ENCODE measurements around the gene HEXA.

HEXA gene

DNA sequence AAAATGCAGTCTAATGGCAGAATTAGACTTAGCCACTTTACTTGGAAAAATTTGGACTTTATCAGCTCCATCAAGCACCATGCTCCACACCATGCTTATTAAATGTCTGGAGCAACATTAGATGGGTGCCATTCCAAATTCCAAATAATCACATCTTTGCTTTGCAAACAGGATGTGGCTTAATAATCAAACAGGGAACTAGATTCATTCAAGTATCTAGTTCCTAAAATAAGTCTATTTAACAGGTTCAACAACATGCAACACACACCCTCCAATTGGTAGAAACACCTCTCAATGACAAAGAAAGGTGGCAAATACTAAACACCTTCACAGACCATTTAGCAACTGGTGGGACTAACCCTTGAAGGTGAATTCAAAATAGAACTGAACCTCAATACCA, 3.5 kb downstream of the HEXA start:
- H4K91ac ChIP-seq (ENCODE audit: low read depth, low read length, poor library complexity): no peak overlapping the region
- peaks cover 2 to 18% of the 10 kb centered on the region in 2 donors for H3K36me3 ChIP-seq (replicated peaks in 1 of 2; ENCODE audit: control insufficient read depth in 2 of 2, insufficient read depth in 2 of 2, low read length in 2 of 2)
- no peak overlapping the region for H4K8ac ChIP-seq (ENCODE audit: low read depth, low read length)
- no peak overlapping the region for H3K14ac ChIP-seq (ENCODE audit: low read length)
- DNase-seq (ENCODE audit: low spot score): no peak
- H3K79me1 ChIP-seq (ENCODE audit: low read depth, low read length): peaks cover 5% of the 10 kb centered on the region
- no peak overlapping the region for H2AK5ac ChIP-seq (ENCODE audit: low read depth, low read length)
- H3K4ac ChIP-seq (ENCODE audit: low read length): no peak overlapping the region
- no peak overlapping the region for H2AFZ ChIP-seq (ENCODE audit: low read length)
- H3K23ac ChIP-seq (ENCODE audit: low read depth, low read length, poor library complexity): no peak overlapping the region
- H3K9me3 ChIP-seq (replicated peaks in 1 of 2; ENCODE audit: control insufficient read depth in 2 of 2, insufficient read depth in 1 of 2, low read depth in 1 of 2, low read length in 2 of 2): no peaks in the 10 kb centered on the region
- no peaks in the 10 kb centered on the region for H3K27me3 ChIP-seq (ENCODE audit: control insufficient read depth in 3 of 3, insufficient read depth in 3 of 3, low read depth in 1 of 3, low read length in 3 of 3)
- no peak overlapping the region for H3K27ac ChIP-seq (replicated peaks; ENCODE audit: low read length)
- no peak overlapping the region for H3K9ac ChIP-seq (ENCODE audit: low read depth, low read length, poor library complexity)
- no peak overlapping the region for H2BK5ac ChIP-seq (ENCODE audit: low read length)
- no peak overlapping the region for H2BK120ac ChIP-seq (ENCODE audit: low read depth, low read length)
- no peak overlapping the region for H3K18ac ChIP-seq (ENCODE audit: low read length)
- H3K4me2 ChIP-seq (ENCODE audit: insufficient read depth, low read length, poor library complexity, severe bottlenecking): no peak overlapping the region
- no peak overlapping the region for H3K4me3 ChIP-seq (ENCODE audit: low read length in 2 of 2)
- no peak overlapping the region for H2BK15ac ChIP-seq (ENCODE audit: low read length)
- H3K4me1 ChIP-seq (ENCODE audit: control insufficient read depth in 2 of 2, insufficient read depth in 1 of 2, low read depth in 1 of 2, low read length in 2 of 2): peaks cover 6 to 8% of the 10 kb centered on the region in 2 donors
- H2BK12ac ChIP-seq (ENCODE audit: low read length): no peak overlapping the region

DNA sequence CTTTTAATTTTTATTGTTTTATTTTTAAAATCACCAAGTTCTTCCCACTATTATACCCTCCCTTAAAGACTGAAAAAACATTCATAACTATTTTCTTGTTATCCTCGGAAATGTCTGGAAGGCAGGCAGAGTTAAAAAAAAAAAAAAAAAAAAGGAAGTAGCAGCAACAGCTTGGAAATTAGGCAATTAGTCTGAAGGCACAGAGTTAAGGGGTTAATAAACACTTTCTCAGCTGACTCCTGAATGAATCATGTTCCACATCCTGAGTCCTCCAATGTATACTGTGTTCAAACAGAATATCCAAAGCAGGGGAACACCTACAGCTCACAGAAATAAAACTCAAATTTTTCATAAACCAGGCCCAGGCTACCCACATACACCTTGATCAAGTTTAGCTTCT, 5.8 kb downstream of the HEXA start:
- H2BK15ac ChIP-seq (ENCODE audit: low read length): no peak overlapping the region
- no peak overlapping the region for H3K4me2 ChIP-seq (ENCODE audit: insufficient read depth, low read length, poor library complexity, severe bottlenecking)
- peaks cover 2 to 18% of the 10 kb centered on the region in 2 donors for H3K36me3 ChIP-seq (replicated peaks in 1 of 2; ENCODE audit: control insufficient read depth in 2 of 2, insufficient read depth in 2 of 2, low read length in 2 of 2)
- H2BK5ac ChIP-seq (ENCODE audit: low read length): no peak overlapping the region
- no CpG with 5 or more reads among the region's 1 CpG for WGBS, 2 donors (ENCODE audit: extremely low coverage in 2 of 2, insufficient read length in 2 of 2, insufficient replicate concordance in 1 of 2)
- peaks cover 2 to 3% of the 10 kb centered on the region in 2 donors for H3K4me1 ChIP-seq (ENCODE audit: control insufficient read depth in 2 of 2, insufficient read depth in 1 of 2, low read depth in 1 of 2, low read length in 2 of 2)
- H3K14ac ChIP-seq (ENCODE audit: low read length): no peak overlapping the region
- H3K9me3 ChIP-seq (replicated peaks in 1 of 2; ENCODE audit: control insufficient read depth in 2 of 2, insufficient read depth in 1 of 2, low read depth in 1 of 2, low read length in 2 of 2): no peaks in the 10 kb centered on the region
- H3K27me3 ChIP-seq (ENCODE audit: control insufficient read depth in 3 of 3, insufficient read depth in 3 of 3, low read depth in 1 of 3, low read length in 3 of 3): no peaks in the 10 kb centered on the region
- no peak overlapping the region for H3K23ac ChIP-seq (ENCODE audit: low read depth, low read length, poor library complexity)
- no peak for DNase-seq (ENCODE audit: low spot score)
- no peak overlapping the region for H3K18ac ChIP-seq (ENCODE audit: low read length)
- no peak overlapping the region for H2AK5ac ChIP-seq (ENCODE audit: low read depth, low read length)
- peaks cover 2% of the 10 kb centered on the region for H3K79me1 ChIP-seq (ENCODE audit: low read depth, low read length)
- H3K4ac ChIP-seq (ENCODE audit: low read length): no peak overlapping the region
- H3K27ac ChIP-seq (replicated peaks; ENCODE audit: low read length): no peak overlapping the region
- H2AFZ ChIP-seq (ENCODE audit: low read length): no peak overlapping the region
- H2BK12ac ChIP-seq (ENCODE audit: low read length): no peak overlapping the region
- H3K4me3 ChIP-seq (ENCODE audit: low read length in 2 of 2): no peak overlapping the region
- H2BK120ac ChIP-seq (ENCODE audit: low read depth, low read length): no peak overlapping the region
- H4K91ac ChIP-seq (ENCODE audit: low read depth, low read length, poor library complexity): no peak overlapping the region
- H4K8ac ChIP-seq (ENCODE audit: low read depth, low read length): no peak overlapping the region
- H3K9ac ChIP-seq (ENCODE audit: low read depth, low read length, poor library complexity): no peak overlapping the region

GRCh38 chr15:72368899-72369298, 6.9 kb downstream of the HEXA start:
- no CpG with 5 or more reads among the region's 2 CpGs for WGBS, 2 donors (ENCODE audit: extremely low coverage in 2 of 2, insufficient read length in 2 of 2, insufficient replicate concordance in 1 of 2)
- Histone ChIP-seq H2BK15ac (ENCODE audit: low read length) (no peak overlapping the region), H4K91ac (ENCODE audit: low read depth, low read length, poor library complexity) (no peak overlapping the region), H3K4me1 (ENCODE audit: control insufficient read depth in 2 of 2, insufficient read depth in 1 of 2, low read depth in 1 of 2, low read length in 2 of 2) (no peaks in the 10 kb centered on the region), H4K8ac (ENCODE audit: low read depth, low read length) (no peak overlapping the region), H3K27me3 (ENCODE audit: control insufficient read depth in 3 of 3, insufficient read depth in 3 of 3, low read depth in 1 of 3, low read length in 3 of 3) (no peaks in the 10 kb centered on the region), H3K9ac (ENCODE audit: low read depth, low read length, poor library complexity) (no peak overlapping the region), H2BK120ac (ENCODE audit: low read depth, low read length) (no peak overlapping the region), H3K23ac (ENCODE audit: low read depth, low read length, poor library complexity) (no peak overlapping the region), H3K79me1 (ENCODE audit: low read depth, low read length) (no peaks in the 10 kb centered on the region), H3K14ac (ENCODE audit: low read length) (no peak overlapping the region), H3K36me3 (replicated peaks in 1 of 2; ENCODE audit: control insufficient read depth in 2 of 2, insufficient read depth in 2 of 2, low read length in 2 of 2) (peaks cover 2 to 18% of the 10 kb centered on the region in 2 donors), H3K4me3 (ENCODE audit: low read length in 2 of 2) (no peak overlapping the region), H2BK12ac (ENCODE audit: low read length) (no peak overlapping the region), H2AFZ (ENCODE audit: low read length) (no peak overlapping the region), H2BK5ac (ENCODE audit: low read length) (no peak overlapping the region), H2AK5ac (ENCODE audit: low read depth, low read length) (no peak overlapping the region), H3K4ac (ENCODE audit: low read length) (no peak overlapping the region), H3K4me2 (ENCODE audit: insufficient read depth, low read length, poor library complexity, severe bottlenecking) (no peak overlapping the region), H3K18ac (ENCODE audit: low read length) (no peak overlapping the region), H3K27ac (replicated peaks; ENCODE audit: low read length) (no peak overlapping the region), H3K9me3 (replicated peaks in 1 of 2; ENCODE audit: control insufficient read depth in 2 of 2, insufficient read depth in 1 of 2, low read depth in 1 of 2, low read length in 2 of 2) (no peaks in the 10 kb centered on the region)
- no peak for DNase-seq (ENCODE audit: low spot score)

- H2BK5ac ChIP-seq (ENCODE audit: low read length): no peak overlapping the region
- H2AFZ ChIP-seq (ENCODE audit: low read length): no peak overlapping the region
- no peak for DNase-seq (ENCODE audit: low spot score)
- no peak overlapping the region for H4K8ac ChIP-seq (ENCODE audit: low read depth, low read length)
- no peak overlapping the region for H4K91ac ChIP-seq (ENCODE audit: low read depth, low read length, poor library complexity)
- no peak overlapping the region for H2AK5ac ChIP-seq (ENCODE audit: low read depth, low read length)
- no peak overlapping the region for H3K4me2 ChIP-seq (ENCODE audit: insufficient read depth, low read length, poor library complexity, severe bottlenecking)
- no peak overlapping the region for H3K9ac ChIP-seq (ENCODE audit: low read depth, low read length, poor library complexity)
- H3K36me3 ChIP-seq (replicated peaks in 1 of 2; ENCODE audit: control insufficient read depth in 2 of 2, insufficient read depth in 2 of 2, low read length in 2 of 2): peaks cover 2 to 18% of the 10 kb centered on the region in 2 donors
- no peaks in the 10 kb centered on the region for H3K4me1 ChIP-seq (ENCODE audit: control insufficient read depth in 2 of 2, insufficient read depth in 1 of 2, low read depth in 1 of 2, low read length in 2 of 2)
- H2BK120ac ChIP-seq (ENCODE audit: low read depth, low read length): no peak overlapping the region
- H3K23ac ChIP-seq (ENCODE audit: low read depth, low read length, poor library complexity): no peak overlapping the region
- no peaks in the 10 kb centered on the region for H3K27me3 ChIP-seq (ENCODE audit: control insufficient read depth in 3 of 3, insufficient read depth in 3 of 3, low read depth in 1 of 3, low read length in 3 of 3)
- no peak overlapping the region for H3K4me3 ChIP-seq (ENCODE audit: low read length in 2 of 2)
- no CpG with 5 or more reads among the region's 2 CpGs for WGBS, 2 donors (ENCODE audit: extremely low coverage in 2 of 2, insufficient read length in 2 of 2, insufficient replicate concordance in 1 of 2)
- H3K27ac ChIP-seq (replicated peaks; ENCODE audit: low read length): no peak overlapping the region
- H3K4ac ChIP-seq (ENCODE audit: low read length): no peak overlapping the region
- no peaks in the 10 kb centered on the region for H3K9me3 ChIP-seq (replicated peaks in 1 of 2; ENCODE audit: control insufficient read depth in 2 of 2, insufficient read depth in 1 of 2, low read depth in 1 of 2, low read length in 2 of 2)
- H2BK15ac ChIP-seq (ENCODE audit: low read length): no peak overlapping the region
- H3K79me1 ChIP-seq (ENCODE audit: low read depth, low read length): no peaks in the 10 kb centered on the region
- no peak overlapping the region for H3K14ac ChIP-seq (ENCODE audit: low read length)
- H3K18ac ChIP-seq (ENCODE audit: low read length): no peak overlapping the region
- no peak overlapping the region for H2BK12ac ChIP-seq (ENCODE audit: low read length)
Measured at GRCh38 chr15:72368325-72368724, 7.5 kb downstream of the HEXA start.
